GM12865 (cell line): ENCODE measurements around the gene SACS.

ENCODE experiments used
- DNase-seq: peaks from one replicate; pipeline ENCODE4 v3.0.0; 2010; ENCODE audit warnings: low read depth
- H3K4me3 ChIP-seq: 2 replicates; pipeline ENCODE4 v1.5.1; 2011; ENCODE audit warnings: mild to moderate bottlenecking, low read depth, low read length, control low read depth
- CTCF ChIP-seq: IDR thresholded peaks from 2 replicates; pipeline ENCODE4 v1.5.1; 2011; ENCODE audit warnings: low read length, control low read depth, low read depth, inconsistent platforms; ENCODE audit not compliant: insufficient read depth; ENCODE audit errors: missing control alignments

SACS gene

GRCh38 chr13:23434491-23434890 lies 989 bp upstream of the SACS start:
- no peak for DNase-seq
- no peak overlapping the region for H3K4me3 ChIP-seq
- TF ChIP-seq CTCF = no peak

GRCh38 chr13:23432626-23433025 lies 876 bp downstream of the SACS start:
- TF ChIP-seq CTCF = no peak
- no peak for DNase-seq
- H3K4me3 ChIP-seq = no peak overlapping the region

- TF ChIP-seq CTCF = no peak
- H3K4me3 ChIP-seq = no peak overlapping the region
- DNase-seq = no peak
Observed at GRCh38 chr13:23430664-23431063, 2.8 kb downstream of the SACS start.

- no peak for TF ChIP-seq CTCF
- no peak for DNase-seq
- no peak overlapping the region for H3K4me3 ChIP-seq
Observed at GRCh38 chr13:23427881-23428528, 5.5 kb downstream of the SACS start.

- TF ChIP-seq CTCF = no peak
- no peak overlapping the region for H3K4me3 ChIP-seq
- DNase-seq = no peak
Observed at GRCh38 chr13:23427342-23427843, 6.1 kb downstream of the SACS start.

- H3K4me3 ChIP-seq = no peak overlapping the region
- DNase-seq = no peak
- TF ChIP-seq CTCF = no peak
Observed at GRCh38 chr13:23421596-23421995, 11.9 kb downstream of the SACS start.
